Measurements from ENCODE around the gene INVS. TPM values are rescaled to one million over a fixed set of nuclear protein-coding genes. Genes with fewer than 3 reads are reported as not detected.
"Not testable (repeated sequence)": the region's sequence is repeated elsewhere in the genome, so short reads cannot be mapped to it uniquely, and the experiment has no call there.

Gene INVS
- total and polyA plus RNA-seq, 2 donors: 5.0 to 11.7 TPM

DNA sequence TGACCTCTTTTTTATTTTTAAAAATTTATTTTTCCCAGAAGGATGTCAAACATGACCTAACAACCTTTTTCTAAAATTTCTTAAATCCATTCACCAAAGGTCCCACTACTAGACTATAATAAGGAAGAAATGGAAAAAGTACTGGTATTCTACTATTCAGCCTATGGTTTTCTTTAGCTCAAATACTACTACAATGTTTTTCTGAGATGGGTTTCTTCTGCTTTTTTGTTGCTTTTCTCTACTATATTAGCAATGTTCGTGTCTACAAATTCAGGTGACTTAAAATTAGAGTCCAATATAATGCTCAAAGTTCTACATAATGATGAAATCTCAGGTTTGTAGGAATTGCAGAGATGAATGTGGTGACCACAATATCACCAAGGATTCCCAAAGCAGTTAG lies 8.2 kb upstream of the INVS start:
- H3K9me3 ChIP-seq (ENCODE audit: control insufficient read depth in 2 of 2, insufficient read depth in 1 of 2, low read length in 1 of 2): no peaks in the 10 kb centered on the region
- DNase-seq (ENCODE audit: low read depth in 6 of 9, low spot score in 9 of 9): no peak
- WGBS: 96% methylated on average over 1 of the region's 1 CpG
- H3K27ac ChIP-seq (ENCODE audit: low read depth in 1 of 2, low read length in 1 of 2): no peak overlapping the region
- no peaks in the 10 kb centered on the region for H3K36me3 ChIP-seq (ENCODE audit: control insufficient read depth in 2 of 2, insufficient read depth in 2 of 2, low read length in 1 of 2)
- no peak overlapping the region for H3K4me3 ChIP-seq (ENCODE audit: low read length in 2 of 2)
- no peaks in the 10 kb centered on the region for H3K27me3 ChIP-seq (ENCODE audit: control insufficient read depth in 2 of 2, insufficient read depth in 1 of 2, low read length in 1 of 2)
- no peaks in the 10 kb centered on the region for H3K4me1 ChIP-seq (ENCODE audit: control insufficient read depth in 2 of 2, insufficient read depth in 2 of 2, low read length in 2 of 2)

DNA sequence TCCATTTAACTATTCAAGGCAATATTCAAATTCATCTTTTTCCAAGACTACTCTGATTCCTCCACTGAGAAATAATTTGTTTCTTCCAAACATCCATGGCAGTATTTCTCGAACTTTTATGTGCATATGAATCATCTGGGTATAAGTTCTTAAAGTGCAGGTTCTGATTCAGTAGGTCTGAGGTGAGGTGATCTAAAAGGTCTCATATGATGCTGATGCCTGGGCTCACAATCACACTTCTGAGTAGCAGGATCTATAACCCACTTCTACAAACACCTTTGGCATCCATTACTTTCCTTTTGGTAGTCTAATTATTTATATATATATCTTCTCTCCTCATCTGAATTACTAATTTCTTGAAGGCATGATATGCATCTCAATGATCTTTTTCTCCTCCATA lies 7.4 kb upstream of the INVS start:
- Histone ChIP-seq H3K4me3 (ENCODE audit: low read length in 2 of 2) (no peak overlapping the region), H3K4me1 (ENCODE audit: control insufficient read depth in 2 of 2, insufficient read depth in 2 of 2, low read length in 2 of 2) (no peaks in the 10 kb centered on the region)

DNA sequence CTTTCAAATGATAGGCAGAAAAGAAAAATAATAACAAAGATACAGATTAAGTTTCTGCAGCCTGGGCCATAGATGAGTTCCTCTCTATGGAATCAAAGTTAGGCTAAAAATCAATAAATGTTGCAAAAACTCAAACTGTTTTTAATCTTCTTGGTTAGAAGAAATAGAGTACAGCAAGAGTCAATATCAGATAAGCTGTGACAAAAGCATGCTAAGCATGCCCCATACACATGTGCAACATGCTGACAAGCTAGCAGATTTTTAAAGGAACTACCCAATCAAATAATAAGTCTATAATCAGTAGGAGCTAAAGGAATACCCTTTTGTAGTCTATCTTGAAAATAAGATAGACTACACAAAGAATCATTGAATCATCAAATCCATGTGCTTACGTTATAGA lies 7.0 kb upstream of the INVS start:
- Histone ChIP-seq H3K27ac (ENCODE audit: low read depth in 1 of 2, low read length in 1 of 2) (no peak overlapping the region), H3K4me3 (ENCODE audit: low read length in 2 of 2) (no peak overlapping the region), H3K9me3 (ENCODE audit: control insufficient read depth in 2 of 2, insufficient read depth in 1 of 2, low read length in 1 of 2) (no peaks in the 10 kb centered on the region), H3K36me3 (ENCODE audit: control insufficient read depth in 2 of 2, insufficient read depth in 2 of 2, low read length in 1 of 2) (no peaks in the 10 kb centered on the region), H3K27me3 (ENCODE audit: control insufficient read depth in 2 of 2, insufficient read depth in 1 of 2, low read length in 1 of 2) (no peaks in the 10 kb centered on the region), H3K4me1 (ENCODE audit: control insufficient read depth in 2 of 2, insufficient read depth in 2 of 2, low read length in 2 of 2) (no peaks in the 10 kb centered on the region)
- no peak for DNase-seq (ENCODE audit: low read depth in 6 of 9, low spot score in 9 of 9)
- WGBS: 96% methylated on average over 1 of the region's 1 CpG

More for the DNA sequence above, 7.4 kb upstream of the INVS start:
- 91% methylated on average over 1 of the region's 1 CpG for WGBS
- Histone ChIP-seq H3K36me3 (ENCODE audit: control insufficient read depth in 2 of 2, insufficient read depth in 2 of 2, low read length in 1 of 2) (no peaks in the 10 kb centered on the region), H3K27me3 (ENCODE audit: control insufficient read depth in 2 of 2, insufficient read depth in 1 of 2, low read length in 1 of 2) (no peaks in the 10 kb centered on the region), H3K9me3 (ENCODE audit: control insufficient read depth in 2 of 2, insufficient read depth in 1 of 2, low read length in 1 of 2) (no peaks in the 10 kb centered on the region), H3K27ac (ENCODE audit: low read depth in 1 of 2, low read length in 1 of 2) (no peak overlapping the region)
- DNase-seq (ENCODE audit: low read depth in 6 of 9, low spot score in 9 of 9): no peak

DNA sequence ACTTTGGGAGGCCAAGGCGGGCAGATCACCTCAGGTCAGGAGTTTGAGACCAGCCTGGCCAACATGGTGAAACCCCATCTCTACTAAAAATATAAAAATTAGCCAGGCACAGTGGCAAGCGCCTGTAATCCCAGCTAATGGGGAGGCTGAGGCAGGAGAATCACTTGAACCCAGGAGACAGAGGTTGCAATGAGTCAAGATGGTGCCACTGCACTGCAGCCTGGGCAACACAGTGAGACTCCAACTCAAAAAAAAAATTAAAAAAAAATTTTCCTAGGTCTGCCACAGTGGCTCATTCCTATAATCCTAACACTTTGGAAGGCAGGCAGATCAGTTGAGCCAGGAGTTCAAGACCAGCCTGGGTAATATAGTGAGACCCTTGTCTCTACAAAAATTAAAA lies 4.6 kb upstream of the INVS start:
- not testable (repeated sequence) for H3K4me1 ChIP-seq (ENCODE audit: control insufficient read depth in 2 of 2, insufficient read depth in 2 of 2, low read length in 2 of 2); H3K27ac ChIP-seq (ENCODE audit: low read depth in 1 of 2, low read length in 1 of 2); H3K27me3 ChIP-seq (ENCODE audit: control insufficient read depth in 2 of 2, insufficient read depth in 1 of 2, low read length in 1 of 2); DNase-seq (ENCODE audit: low read depth in 6 of 9, low spot score in 9 of 9); H3K36me3 ChIP-seq (ENCODE audit: control insufficient read depth in 2 of 2, insufficient read depth in 2 of 2, low read length in 1 of 2); H3K4me3 ChIP-seq (ENCODE audit: low read length in 2 of 2); H3K9me3 ChIP-seq (ENCODE audit: control insufficient read depth in 2 of 2, insufficient read depth in 1 of 2, low read length in 1 of 2)
- WGBS: 98% methylated on average over 2 of the region's 2 CpGs

DNA sequence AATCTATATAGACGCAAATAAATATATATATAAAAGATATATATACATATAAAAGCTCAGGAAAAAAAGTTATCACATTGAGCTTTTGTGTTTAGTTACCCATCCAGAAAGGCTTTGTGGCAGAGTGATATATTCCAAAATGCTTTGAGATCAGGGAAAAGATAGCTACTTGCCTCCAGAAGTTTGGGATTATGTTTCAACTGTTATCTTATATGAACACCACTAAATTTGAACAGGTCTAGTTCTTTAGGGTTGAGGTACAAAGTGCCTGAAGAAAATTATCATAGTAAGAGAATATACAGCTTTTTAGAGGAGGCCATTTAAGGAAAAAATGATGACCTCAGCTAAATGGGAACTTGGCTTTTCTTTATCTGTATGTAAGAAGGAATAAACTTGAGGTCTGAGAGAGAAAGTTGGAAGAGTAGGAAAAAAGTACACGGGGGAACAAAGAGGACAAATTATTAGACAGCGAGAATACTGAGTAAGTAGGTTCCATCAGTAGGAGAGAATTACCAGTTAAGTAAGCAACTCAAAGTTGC lies 2.6 kb upstream of the INVS start:
- Histone ChIP-seq H3K4me3 (ENCODE audit: low read length in 2 of 2) (no peak overlapping the region), H3K27me3 (ENCODE audit: control insufficient read depth in 2 of 2, insufficient read depth in 1 of 2, low read length in 1 of 2) (no peaks in the 10 kb centered on the region), H3K9me3 (ENCODE audit: control insufficient read depth in 2 of 2, insufficient read depth in 1 of 2, low read length in 1 of 2) (no peaks in the 10 kb centered on the region), H3K27ac (ENCODE audit: low read depth in 1 of 2, low read length in 1 of 2) (no peak overlapping the region), H3K4me1 (ENCODE audit: control insufficient read depth in 2 of 2, insufficient read depth in 2 of 2, low read length in 2 of 2) (peaks cover 0 to 12% of the 10 kb centered on the region in 2 donors), H3K36me3 (ENCODE audit: control insufficient read depth in 2 of 2, insufficient read depth in 2 of 2, low read length in 1 of 2) (peaks cover 0 to 3% of the 10 kb centered on the region in 2 donors)
- 95% methylated on average over 3 of the region's 3 CpGs for WGBS
- no peak for DNase-seq (ENCODE audit: low read depth in 6 of 9, low spot score in 9 of 9)

DNA sequence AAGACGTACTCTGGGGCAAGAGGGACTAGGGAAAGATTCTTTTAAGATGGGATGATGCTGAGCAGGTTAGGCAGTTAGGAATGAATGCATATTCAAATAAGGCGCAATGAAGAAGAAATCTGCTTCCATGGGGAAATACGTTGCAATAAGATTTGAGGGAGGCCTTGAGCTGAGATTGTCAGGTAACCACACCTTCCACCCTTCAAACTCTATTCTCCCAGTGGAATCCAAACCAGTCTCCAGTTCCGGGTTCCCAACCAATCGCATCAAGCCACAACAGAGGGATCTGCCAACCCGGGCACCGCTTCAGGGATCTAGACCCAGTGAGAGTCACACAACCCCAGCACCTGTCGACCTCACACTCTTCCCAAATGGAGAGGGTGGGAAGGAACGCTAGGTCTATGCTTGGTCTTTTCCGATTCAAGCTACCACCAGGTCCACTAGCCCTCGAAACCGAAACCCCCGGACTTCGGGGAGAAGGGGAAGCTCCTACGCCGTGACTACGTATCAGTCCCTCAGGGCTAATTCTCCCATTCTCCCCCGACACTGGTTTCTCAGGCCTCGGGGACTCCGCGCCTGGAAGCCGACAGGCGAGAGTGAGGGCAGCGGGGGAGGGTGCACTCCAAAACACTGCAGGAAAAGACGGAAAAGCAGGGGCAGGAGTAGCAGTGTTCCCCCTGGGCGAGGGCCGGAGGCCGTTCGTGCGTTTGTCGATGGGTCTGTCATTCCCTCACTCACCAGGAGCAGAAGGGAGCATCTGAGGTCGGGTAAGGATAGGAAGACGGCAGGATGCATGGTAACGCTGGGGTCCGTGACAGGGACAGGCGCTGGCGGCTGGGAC lies 777 bp upstream of the INVS start:
- 3% methylated on average over 37 of the region's 37 CpGs for WGBS
- peak overlapping the region; percentile 77 to 90 for H3K27ac ChIP-seq (ENCODE audit: low read depth in 1 of 2, low read length in 1 of 2)
- DNase-seq (ENCODE audit: low read depth in 6 of 9, low spot score in 9 of 9): peak in 7 of 9 donors; percentile 6 to 51 (median 8)
- H3K36me3 ChIP-seq (ENCODE audit: control insufficient read depth in 2 of 2, insufficient read depth in 2 of 2, low read length in 1 of 2): peaks cover 0 to 9% of the 10 kb centered on the region in 2 donors
- H3K4me3 ChIP-seq (ENCODE audit: low read length in 2 of 2): peak overlapping the region; percentile 82 to 87
- peaks cover 0 to 12% of the 10 kb centered on the region in 2 donors for H3K4me1 ChIP-seq (ENCODE audit: control insufficient read depth in 2 of 2, insufficient read depth in 2 of 2, low read length in 2 of 2)
- H3K9me3 ChIP-seq (ENCODE audit: control insufficient read depth in 2 of 2, insufficient read depth in 1 of 2, low read length in 1 of 2): no peaks in the 10 kb centered on the region
- no peaks in the 10 kb centered on the region for H3K27me3 ChIP-seq (ENCODE audit: control insufficient read depth in 2 of 2, insufficient read depth in 1 of 2, low read length in 1 of 2)

DNA sequence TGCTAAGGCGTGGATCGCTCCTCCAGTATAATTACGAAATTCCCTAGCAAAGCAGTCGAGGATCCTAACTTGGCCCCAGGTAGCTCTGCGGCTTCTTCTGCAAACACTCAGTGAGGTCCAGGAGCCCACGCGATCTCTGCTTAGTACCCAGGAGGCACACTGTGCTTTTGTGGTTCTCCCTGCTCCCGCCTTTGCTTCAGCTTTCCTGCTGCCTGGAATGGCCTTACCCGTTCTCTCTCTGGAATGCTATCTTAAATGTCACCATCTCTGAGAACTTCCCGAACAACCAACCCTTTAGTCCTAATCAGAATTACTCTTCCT lies 639 bp downstream of the INVS start:
- WGBS: 20% methylated on average over 10 of the region's 10 CpGs
- no peaks in the 10 kb centered on the region for H3K9me3 ChIP-seq (ENCODE audit: control insufficient read depth in 2 of 2, insufficient read depth in 1 of 2, low read length in 1 of 2)
- peak overlapping the region; percentile 6 to 77 for H3K27ac ChIP-seq (ENCODE audit: low read depth in 1 of 2, low read length in 1 of 2)
- H3K4me3 ChIP-seq (ENCODE audit: low read length in 2 of 2): peak overlapping the region; percentile 82 to 87
- peaks cover 0 to 12% of the 10 kb centered on the region in 2 donors for H3K4me1 ChIP-seq (ENCODE audit: control insufficient read depth in 2 of 2, insufficient read depth in 2 of 2, low read length in 2 of 2)
- H3K27me3 ChIP-seq (ENCODE audit: control insufficient read depth in 2 of 2, insufficient read depth in 1 of 2, low read length in 1 of 2): no peaks in the 10 kb centered on the region
- H3K36me3 ChIP-seq (ENCODE audit: control insufficient read depth in 2 of 2, insufficient read depth in 2 of 2, low read length in 1 of 2): peaks cover 6 to 17% of the 10 kb centered on the region in 2 donors
- peak in 3 of 9 donors; percentile 0 to 26 (median 8) for DNase-seq (ENCODE audit: low read depth in 6 of 9, low spot score in 9 of 9)

DNA sequence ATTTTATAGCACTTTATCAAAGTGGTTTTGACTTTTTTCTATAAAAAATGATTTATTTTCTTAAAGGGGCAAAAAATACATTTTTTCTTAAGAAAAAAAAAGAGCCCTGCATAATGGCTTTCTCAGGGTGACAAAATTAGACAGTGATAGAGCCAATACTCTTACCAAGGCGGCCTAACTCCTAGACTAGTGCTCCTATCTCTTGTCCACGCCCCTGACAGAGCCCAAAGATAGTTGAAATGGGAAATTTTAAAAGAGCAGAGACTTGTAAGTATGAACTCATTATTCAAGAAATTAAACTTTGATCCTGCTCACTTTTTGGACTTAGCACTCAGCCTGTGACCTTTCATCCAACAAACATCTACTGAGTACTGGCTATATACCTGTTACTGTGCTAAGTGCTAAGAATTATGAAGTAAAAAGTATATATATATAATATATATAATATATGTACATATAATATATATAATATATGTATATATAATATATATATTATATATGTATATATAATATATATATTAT lies 1.2 kb downstream of the INVS start:
- Histone ChIP-seq H3K9me3 (ENCODE audit: control insufficient read depth in 2 of 2, insufficient read depth in 1 of 2, low read length in 1 of 2) (no peaks in the 10 kb centered on the region), H3K4me1 (ENCODE audit: control insufficient read depth in 2 of 2, insufficient read depth in 2 of 2, low read length in 2 of 2) (peaks cover 0 to 12% of the 10 kb centered on the region in 2 donors), H3K4me3 (ENCODE audit: low read length in 2 of 2) (no peak overlapping the region), H3K27ac (ENCODE audit: low read depth in 1 of 2, low read length in 1 of 2) (no peak overlapping the region), H3K36me3 (ENCODE audit: control insufficient read depth in 2 of 2, insufficient read depth in 2 of 2, low read length in 1 of 2) (peaks cover 6 to 20% of the 10 kb centered on the region in 2 donors), H3K27me3 (ENCODE audit: control insufficient read depth in 2 of 2, insufficient read depth in 1 of 2, low read length in 1 of 2) (no peaks in the 10 kb centered on the region)
- no peak for DNase-seq (ENCODE audit: low read depth in 6 of 9, low spot score in 9 of 9)
- 92% methylated on average over 2 of the region's 2 CpGs for WGBS

DNA sequence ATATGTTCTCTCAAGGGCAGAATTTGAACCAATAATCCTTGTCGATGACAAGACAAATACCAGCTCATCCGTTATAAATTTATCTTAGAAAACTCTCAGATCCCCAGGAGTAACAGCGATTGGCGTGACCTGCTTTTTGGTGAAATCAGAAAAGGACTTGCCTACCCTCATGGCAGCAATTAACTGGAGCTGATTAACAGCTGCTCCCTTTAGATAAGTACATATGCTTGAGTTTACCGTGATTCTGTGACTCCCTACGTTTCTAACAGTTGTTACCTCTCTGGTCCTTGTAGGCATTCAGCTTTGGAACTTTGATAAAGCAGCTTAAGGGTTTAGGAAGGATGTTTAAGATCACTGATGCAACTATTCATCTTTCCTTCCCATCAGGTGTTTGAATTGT lies 2.6 kb downstream of the INVS start:
- WGBS: 97% methylated on average over 6 of the region's 6 CpGs
- H3K27ac ChIP-seq (ENCODE audit: low read depth in 1 of 2, low read length in 1 of 2): no peak overlapping the region
- DNase-seq (ENCODE audit: low read depth in 6 of 9, low spot score in 9 of 9): no peak
- peaks cover 6 to 33% of the 10 kb centered on the region in 2 donors for H3K36me3 ChIP-seq (ENCODE audit: control insufficient read depth in 2 of 2, insufficient read depth in 2 of 2, low read length in 1 of 2)
- no peaks in the 10 kb centered on the region for H3K9me3 ChIP-seq (ENCODE audit: control insufficient read depth in 2 of 2, insufficient read depth in 1 of 2, low read length in 1 of 2)
- H3K4me3 ChIP-seq (ENCODE audit: low read length in 2 of 2): no peak overlapping the region
- H3K27me3 ChIP-seq (ENCODE audit: control insufficient read depth in 2 of 2, insufficient read depth in 1 of 2, low read length in 1 of 2): no peaks in the 10 kb centered on the region
- H3K4me1 ChIP-seq (ENCODE audit: control insufficient read depth in 2 of 2, insufficient read depth in 2 of 2, low read length in 2 of 2): peaks cover 0 to 12% of the 10 kb centered on the region in 2 donors
